ENCODE data around the gene ALOX12B.

DNA sequence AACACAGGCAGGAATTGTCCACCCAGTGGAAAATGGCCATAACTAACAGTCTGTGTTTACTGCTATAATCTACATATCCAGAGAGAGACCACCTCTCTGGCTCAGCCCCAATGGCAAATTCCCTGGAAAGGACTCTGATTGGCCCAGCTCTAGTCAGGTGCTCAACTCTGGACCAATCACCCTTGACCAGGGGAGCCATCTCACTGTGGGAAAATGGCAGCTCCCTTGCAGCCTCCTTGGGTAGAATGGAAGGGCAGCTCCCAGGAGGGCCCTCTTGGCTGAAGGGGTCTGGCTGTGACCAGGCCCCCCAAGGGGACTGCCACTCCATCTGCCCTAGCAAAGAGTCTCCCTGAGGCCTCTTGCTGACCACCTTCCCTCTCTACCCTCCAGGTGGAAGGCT lies 45.5 kb downstream of the ALOX12B start:
- TF ChIP-seq, protein P1, sequence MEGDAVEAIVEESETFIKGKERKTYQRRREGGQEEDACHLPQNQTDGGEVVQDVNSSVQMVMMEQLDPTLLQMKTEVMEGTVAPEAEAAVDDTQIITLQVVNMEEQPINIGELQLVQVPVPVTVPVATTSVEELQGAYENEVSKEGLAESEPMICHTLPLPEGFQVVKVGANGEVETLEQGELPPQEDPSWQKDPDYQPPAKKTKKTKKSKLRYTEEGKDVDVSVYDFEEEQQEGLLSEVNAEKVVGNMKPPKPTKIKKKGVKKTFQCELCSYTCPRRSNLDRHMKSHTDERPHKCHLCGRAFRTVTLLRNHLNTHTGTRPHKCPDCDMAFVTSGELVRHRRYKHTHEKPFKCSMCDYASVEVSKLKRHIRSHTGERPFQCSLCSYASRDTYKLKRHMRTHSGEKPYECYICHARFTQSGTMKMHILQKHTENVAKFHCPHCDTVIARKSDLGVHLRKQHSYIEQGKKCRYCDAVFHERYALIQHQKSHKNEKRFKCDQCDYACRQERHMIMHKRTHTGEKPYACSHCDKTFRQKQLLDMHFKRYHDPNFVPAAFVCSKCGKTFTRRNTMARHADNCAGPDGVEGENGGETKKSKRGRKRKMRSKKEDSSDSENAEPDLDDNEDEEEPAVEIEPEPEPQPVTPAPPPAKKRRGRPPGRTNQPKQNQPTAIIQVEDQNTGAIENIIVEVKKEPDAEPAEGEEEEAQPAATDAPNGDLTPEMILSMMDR (IDR thresholded peaks at IDR 0.05), result no peak
- no peak for TF ChIP-seq POLR2A (IDR thresholded peaks at IDR 0.05)

Data from right lobe of liver (tissue), 4 donors.